Effector memory CD8-positive, alpha-beta T cell (primary cell): ENCODE measurements around the gene TRIM73.
"Not testable (repeated sequence)": the region's sequence is repeated elsewhere in the genome, so short reads cannot be mapped to it uniquely, and the experiment has no call there.

ENCODE experiments used
- ATAC-seq: fragments of 150-1000 bp; cut with Tn5 transposase; replicated peaks from 2 replicates; pipeline ENCODE4 v1.10.0; 2021; ENCODE audit warnings: mild to moderate bottlenecking, moderate library complexity
- DNase-seq, 3 experiments: peaks; one replicate each; pipeline ENCODE4 v3.0.0; 2021
- H3K27ac Mint-ChIP-seq, 2 donors: one replicate each; pipeline ENCODE4 v1.8.0; 2022; ENCODE audit warnings: mild to moderate bottlenecking in 2 of 2, mixed read lengths in 2 of 2, moderate library complexity in 2 of 2
- H3K27me3 Mint-ChIP-seq, 2 donors: one replicate each; pipeline ENCODE4 v1.8.0; 2022; ENCODE audit warnings: mixed read lengths in 2 of 2
- H3K36me3 Mint-ChIP-seq: one replicate; pipeline ENCODE4 v1.8.0; 2022; ENCODE audit warnings: mild to moderate bottlenecking, moderate library complexity, mixed read lengths; ENCODE audit not compliant: insufficient read depth
- H3K4me1 Mint-ChIP-seq, 2 donors: one replicate each; pipeline ENCODE4 v1.8.0; 2022; ENCODE audit warnings: low read depth in 2 of 2, mixed read lengths in 2 of 2
- H3K4me3 Mint-ChIP-seq, 2 donors: one replicate each; pipeline ENCODE4 v1.8.0; 2022; ENCODE audit warnings: mild to moderate bottlenecking in 2 of 2, mixed read lengths in 2 of 2, moderate library complexity in 2 of 2
- H3K9me3 Mint-ChIP-seq, 2 donors: one replicate each; pipeline ENCODE4 v1.8.0; 2022; ENCODE audit warnings: mixed read lengths in 2 of 2

TRIM73 gene

GRCh38 chr7:75420152-75420551 is 24.7 kb downstream of the TRIM73 start:
- DNase-seq, H3K27me3 Mint-ChIP-seq, H3K9me3 Mint-ChIP-seq, ATAC-seq, H3K4me1 Mint-ChIP-seq, H3K4me3 Mint-ChIP-seq: not testable (repeated sequence)
- Mint-ChIP-seq H3K27ac (peak overlapping the region in 1 of 2 donors; percentile 58), H3K36me3 (peaks cover 49% of the 10 kb centered on the region)

- not testable (repeated sequence) for H3K4me3 Mint-ChIP-seq, H3K27ac Mint-ChIP-seq, DNase-seq, H3K4me1 Mint-ChIP-seq, H3K9me3 Mint-ChIP-seq, H3K27me3 Mint-ChIP-seq
- ATAC-seq: peak; percentile 15
- peaks cover 37% of the 10 kb centered on the region for H3K36me3 Mint-ChIP-seq
These were observed 26.6 kb downstream of the TRIM73 start for GRCh38 chr7:75421798-75422710.

- ATAC-seq, H3K27me3 Mint-ChIP-seq, H3K4me3 Mint-ChIP-seq, H3K9me3 Mint-ChIP-seq, DNase-seq: not testable (repeated sequence)
- peak overlapping the region in 1 of 2 donors; percentile 29 for H3K27ac Mint-ChIP-seq
- peaks cover 11 to 16% of the 10 kb centered on the region in 2 donors for H3K4me1 Mint-ChIP-seq
- peaks cover 38% of the 10 kb centered on the region for H3K36me3 Mint-ChIP-seq
These were observed 28.1 kb downstream of the TRIM73 start for GRCh38 chr7:75423481-75423880.

GRCh38 chr7:75439000-75439399 is 43.6 kb downstream of the TRIM73 start:
- Mint-ChIP-seq H3K4me1 (peaks cover 13 to 15% of the 10 kb centered on the region in 2 donors), H3K27ac (peak overlapping the region in 1 of 2 donors; percentile 56), H3K36me3 (peaks cover 73% of the 10 kb centered on the region)
- DNase-seq, H3K27me3 Mint-ChIP-seq, ATAC-seq, H3K4me3 Mint-ChIP-seq, H3K9me3 Mint-ChIP-seq: not testable (repeated sequence)

GRCh38 chr7:75442101-75442464 is 46.7 kb downstream of the TRIM73 start:
- peak; percentile 37 for ATAC-seq
- not testable (repeated sequence) for H3K27me3 Mint-ChIP-seq, DNase-seq, H3K4me1 Mint-ChIP-seq, H3K9me3 Mint-ChIP-seq
- Mint-ChIP-seq H3K27ac (peak overlapping the region; percentile 68 to 92), H3K4me3 (peak overlapping the region; percentile 81 to 82), H3K36me3 (peaks cover 42% of the 10 kb centered on the region)

- peak in 2 of 3 experiments; percentile 7 to 44 for DNase-seq
- not testable (repeated sequence) for H3K27me3 Mint-ChIP-seq, H3K9me3 Mint-ChIP-seq
These were observed 47.2 kb downstream of the TRIM73 start for GRCh38 chr7:75442465-75443111.

GRCh38 chr7:75449946-75450345 is 54.5 kb downstream of the TRIM73 start:
- ATAC-seq, H3K4me1 Mint-ChIP-seq, H3K4me3 Mint-ChIP-seq, H3K27me3 Mint-ChIP-seq, H3K27ac Mint-ChIP-seq, DNase-seq, H3K9me3 Mint-ChIP-seq, H3K36me3 Mint-ChIP-seq: not testable (repeated sequence)

More at GRCh38 chr7:75442465-75443111, 47.2 kb downstream of the TRIM73 start:
- Mint-ChIP-seq H3K36me3 (peaks cover 40% of the 10 kb centered on the region), H3K4me3 (peak overlapping the region; percentile 85 to 86), H3K27ac (peak overlapping the region; percentile 90 to 93)
- not testable (repeated sequence) for H3K4me1 Mint-ChIP-seq
- peak; percentile 97 for ATAC-seq

- not testable (repeated sequence) for H3K27me3 Mint-ChIP-seq, H3K4me1 Mint-ChIP-seq, DNase-seq, H3K36me3 Mint-ChIP-seq, H3K9me3 Mint-ChIP-seq, H3K4me3 Mint-ChIP-seq, H3K27ac Mint-ChIP-seq
- peak; percentile 83 for ATAC-seq
These were observed 57.1 kb downstream of the TRIM73 start for GRCh38 chr7:75452494-75452955.
